AG10803 (cell line): ENCODE measurements around the gene SPATS2L.
A peak's percentile ranks its signal among the peaks of the same experiment; 100 is the strongest.

Experiments used
- DNase-seq: peaks from one replicate; pipeline ENCODE4 v3.0.0; 2010; ENCODE audit warnings: low read depth
- H3K4me3 ChIP-seq: 2 replicates; pipeline ENCODE4 v1.5.1; 2011; ENCODE audit warnings: mild to moderate bottlenecking, low read length, control low read depth
- TF ChIP-seq, protein P1 (sequence below): conservative IDR thresholded peaks from 2 replicates; pipeline ENCODE4 v1.5.1; 2011; ENCODE audit warnings: mild to moderate bottlenecking, low read length, control low read depth, inconsistent platforms

SPATS2L gene

DNA sequence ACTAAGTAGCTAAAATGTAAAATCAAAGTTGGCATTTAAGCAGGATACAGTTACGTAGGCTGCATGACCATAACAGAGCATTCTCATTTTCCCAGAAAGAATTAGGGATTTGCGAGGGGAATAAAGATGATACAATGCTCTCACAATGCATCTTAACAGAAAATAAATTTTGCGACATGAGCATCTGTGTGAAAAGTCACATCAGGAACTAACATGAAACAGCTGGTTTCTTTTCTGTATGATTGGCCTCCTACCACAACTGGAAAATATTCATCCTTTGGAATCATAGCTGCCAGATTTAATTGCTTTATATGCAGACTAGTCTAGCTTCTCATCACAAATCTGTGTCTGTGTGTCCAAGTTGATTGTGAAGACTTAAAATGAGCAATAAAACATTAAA lies 137.4 kb downstream of the SPATS2L start:
- no peak overlapping the region for H3K4me3 ChIP-seq
- DNase-seq = peak; percentile 44
- TF ChIP-seq, protein P1, sequence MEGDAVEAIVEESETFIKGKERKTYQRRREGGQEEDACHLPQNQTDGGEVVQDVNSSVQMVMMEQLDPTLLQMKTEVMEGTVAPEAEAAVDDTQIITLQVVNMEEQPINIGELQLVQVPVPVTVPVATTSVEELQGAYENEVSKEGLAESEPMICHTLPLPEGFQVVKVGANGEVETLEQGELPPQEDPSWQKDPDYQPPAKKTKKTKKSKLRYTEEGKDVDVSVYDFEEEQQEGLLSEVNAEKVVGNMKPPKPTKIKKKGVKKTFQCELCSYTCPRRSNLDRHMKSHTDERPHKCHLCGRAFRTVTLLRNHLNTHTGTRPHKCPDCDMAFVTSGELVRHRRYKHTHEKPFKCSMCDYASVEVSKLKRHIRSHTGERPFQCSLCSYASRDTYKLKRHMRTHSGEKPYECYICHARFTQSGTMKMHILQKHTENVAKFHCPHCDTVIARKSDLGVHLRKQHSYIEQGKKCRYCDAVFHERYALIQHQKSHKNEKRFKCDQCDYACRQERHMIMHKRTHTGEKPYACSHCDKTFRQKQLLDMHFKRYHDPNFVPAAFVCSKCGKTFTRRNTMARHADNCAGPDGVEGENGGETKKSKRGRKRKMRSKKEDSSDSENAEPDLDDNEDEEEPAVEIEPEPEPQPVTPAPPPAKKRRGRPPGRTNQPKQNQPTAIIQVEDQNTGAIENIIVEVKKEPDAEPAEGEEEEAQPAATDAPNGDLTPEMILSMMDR = no peak

DNA sequence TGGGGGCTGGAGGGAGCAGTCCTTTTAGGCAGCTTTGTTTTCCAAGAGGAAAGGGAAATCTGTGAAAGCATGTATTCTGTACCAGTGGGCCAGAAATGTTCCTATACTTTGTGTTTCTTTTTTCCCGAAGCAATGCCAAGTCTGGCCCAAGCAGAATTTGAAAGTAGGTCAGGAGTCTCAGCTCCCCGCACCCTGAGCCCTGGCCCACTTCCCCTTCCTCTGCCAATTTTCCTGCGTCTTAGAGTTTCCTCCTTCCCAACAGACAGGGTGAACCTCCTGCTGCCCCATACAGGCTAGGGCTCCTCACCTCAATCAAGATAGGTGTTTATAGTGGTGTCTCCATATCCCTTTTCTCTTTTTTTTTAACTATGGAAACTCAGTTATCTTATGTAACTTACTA lies 138.0 kb downstream of the SPATS2L start:
- H3K4me3 ChIP-seq = no peak overlapping the region
- TF ChIP-seq, protein P1 = no peak
- no peak for DNase-seq

DNA sequence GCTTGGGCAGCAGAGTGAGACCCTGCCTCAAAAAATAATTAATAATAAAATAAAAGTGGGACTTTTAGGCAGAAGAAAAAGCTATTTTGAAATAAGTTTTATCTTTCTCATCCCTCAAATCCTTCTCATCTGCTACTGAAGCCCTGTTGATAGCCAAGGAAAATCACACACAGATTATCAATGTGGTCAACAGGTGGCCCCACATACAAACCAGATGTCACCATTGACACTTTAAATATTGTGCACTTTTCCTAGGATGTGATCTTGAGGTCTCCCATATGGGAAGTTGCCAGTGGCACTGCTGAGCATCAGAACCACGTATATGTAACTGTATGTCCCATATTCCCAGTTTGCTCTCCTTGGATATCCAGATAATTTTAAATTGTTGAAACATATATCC lies 138.8 kb downstream of the SPATS2L start:
- no peak overlapping the region for H3K4me3 ChIP-seq
- TF ChIP-seq, protein P1 = no peak
- DNase-seq = no peak

DNA sequence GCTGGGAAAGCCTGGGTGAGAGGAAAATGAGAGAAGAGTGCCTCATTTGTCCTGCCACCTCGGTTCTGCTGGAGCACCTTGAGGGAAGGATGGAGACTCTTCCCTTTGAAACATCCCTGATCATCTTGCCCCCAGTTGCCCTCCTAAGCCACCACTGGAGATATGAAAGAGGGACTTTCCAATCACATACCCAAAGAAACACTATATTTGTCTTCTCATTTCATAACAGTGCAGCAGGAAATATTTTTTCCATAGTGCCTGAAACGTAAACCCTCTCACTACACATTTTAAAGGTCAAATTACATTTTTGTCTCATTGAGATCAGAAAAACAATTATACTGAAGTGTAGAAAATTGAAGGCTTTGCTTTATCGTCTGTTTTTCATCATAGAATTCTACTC lies 140.1 kb downstream of the SPATS2L start:
- no peak for DNase-seq
- TF ChIP-seq, protein P1 = no peak
- H3K4me3 ChIP-seq = no peak overlapping the region

DNA sequence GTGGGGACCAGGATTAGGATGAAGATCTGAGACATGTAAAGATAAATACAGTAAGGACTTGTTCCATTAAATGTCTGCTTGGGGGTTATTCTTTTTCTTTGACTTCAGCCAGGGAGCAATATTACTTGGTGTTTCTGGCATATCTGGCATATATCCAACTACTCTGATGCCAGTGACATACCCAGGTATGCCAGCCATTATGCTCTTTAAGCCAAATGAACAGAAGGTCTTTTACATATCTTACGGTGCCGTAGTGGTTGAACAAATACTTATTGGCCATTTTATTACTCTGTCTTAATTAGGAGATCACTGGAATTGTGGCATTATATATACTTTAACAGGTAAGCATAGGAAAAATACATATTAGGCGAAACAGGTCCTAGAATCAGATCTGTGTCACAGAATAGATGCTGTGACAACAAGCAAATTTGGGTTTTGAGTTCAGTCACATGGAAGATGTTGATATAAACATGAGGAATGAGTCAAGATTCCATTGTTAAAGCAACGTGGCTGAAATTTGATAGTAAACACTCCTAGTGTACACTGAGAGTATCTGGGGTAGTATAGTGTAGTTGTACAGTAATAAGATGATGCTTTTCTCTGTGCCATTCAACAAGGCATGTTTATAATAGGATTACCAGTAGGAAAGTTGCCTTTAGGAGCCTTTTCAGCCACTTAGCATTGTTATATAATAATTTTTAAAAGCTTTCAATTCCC lies 140.8 kb downstream of the SPATS2L start:
- no peak overlapping the region for H3K4me3 ChIP-seq
- TF ChIP-seq, protein P1 = no peak
- peak; percentile 12 for DNase-seq

DNA sequence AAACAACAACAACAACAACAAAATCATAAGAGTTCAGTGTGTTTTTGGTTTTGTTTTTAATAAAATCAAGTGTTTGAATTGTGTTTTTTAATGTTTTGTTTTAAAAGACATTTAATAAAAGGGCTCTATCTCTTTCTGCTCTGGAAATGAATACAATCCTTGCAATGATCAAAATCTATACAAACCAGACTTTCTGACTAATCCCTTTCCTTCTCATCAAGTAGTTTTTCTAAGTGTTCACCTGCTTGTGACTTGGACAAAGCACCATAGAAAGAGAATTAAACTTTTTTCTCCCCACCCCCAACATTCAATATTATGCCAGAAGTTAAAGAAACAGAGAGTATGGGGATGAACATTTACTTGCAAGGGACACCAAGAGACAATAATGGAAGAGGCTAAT lies 142.0 kb downstream of the SPATS2L start:
- TF ChIP-seq, protein P1 = no peak
- H3K4me3 ChIP-seq = no peak overlapping the region
- DNase-seq = no peak

DNA sequence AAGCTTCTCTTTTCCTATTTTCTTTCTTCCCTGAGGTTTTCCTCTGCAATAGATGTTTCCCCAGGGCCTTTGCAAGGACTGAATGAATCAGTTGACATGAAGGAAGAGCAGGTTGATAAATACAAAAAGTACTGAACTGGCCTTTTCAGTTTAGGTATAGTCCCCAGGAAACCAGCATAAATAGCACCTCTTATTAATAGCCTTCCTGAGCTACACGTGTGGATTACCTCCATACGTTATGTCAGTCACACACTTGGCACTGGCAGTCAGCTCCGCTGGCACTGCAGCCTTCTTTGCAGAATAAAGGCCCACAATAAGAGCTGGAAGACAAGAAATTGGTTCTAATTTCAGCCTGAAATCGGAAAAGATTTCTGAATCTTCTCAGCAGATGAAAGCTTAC lies 142.7 kb downstream of the SPATS2L start:
- TF ChIP-seq, protein P1 = no peak
- DNase-seq = no peak
- no peak overlapping the region for H3K4me3 ChIP-seq
